GM10847 (cell line): ENCODE data around the gene DCHS2.

Experiments used
- POLR2A ChIP-seq: IDR thresholded peaks from 2 replicates; pipeline ENCODE4 v1.6.1; 2011; ENCODE audit not compliant: insufficient read length; ENCODE audit errors: extremely low read depth

DCHS2 gene

GRCh38 chr4:154294652-154295350 lies 196.8 kb downstream of the DCHS2 start:
- no peak for TF ChIP-seq POLR2A

- no peak for TF ChIP-seq POLR2A
These were observed 198.2 kb downstream of the DCHS2 start for GRCh38 chr4:154293427-154293826.

GRCh38 chr4:154292589-154292988 lies 199.0 kb downstream of the DCHS2 start:
- no peak for TF ChIP-seq POLR2A

GRCh38 chr4:154277172-154277571 lies 214.4 kb downstream of the DCHS2 start:
- TF ChIP-seq POLR2A: no peak

GRCh38 chr4:154276496-154276895 lies 215.1 kb downstream of the DCHS2 start:
- no peak for TF ChIP-seq POLR2A

GRCh38 chr4:154254999-154255398 lies 236.6 kb downstream of the DCHS2 start:
- no peak for TF ChIP-seq POLR2A

- no peak for TF ChIP-seq POLR2A
These were observed 257.0 kb downstream of the DCHS2 start for GRCh38 chr4:154234576-154234975.

GRCh38 chr4:154231806-154232478 lies 259.7 kb downstream of the DCHS2 start:
- TF ChIP-seq POLR2A: no peak

GRCh38 chr4:154230723-154231122 lies 260.9 kb downstream of the DCHS2 start:
- no peak for TF ChIP-seq POLR2A

GRCh38 chr4:154230091-154230490 lies 261.5 kb downstream of the DCHS2 start:
- TF ChIP-seq POLR2A: no peak

- TF ChIP-seq POLR2A: no peak
These were observed 268.7 kb downstream of the DCHS2 start for GRCh38 chr4:154222875-154223274.

- no peak for TF ChIP-seq POLR2A
These were observed 273.5 kb downstream of the DCHS2 start for GRCh38 chr4:154218051-154218450.

- no peak for TF ChIP-seq POLR2A
These were observed 280.1 kb downstream of the DCHS2 start for GRCh38 chr4:154211506-154211905.

GRCh38 chr4:154208424-154208823 lies 283.2 kb downstream of the DCHS2 start:
- TF ChIP-seq POLR2A: no peak

GRCh38 chr4:154205471-154205870 lies 286.1 kb downstream of the DCHS2 start:
- TF ChIP-seq POLR2A: no peak

GRCh38 chr4:154194649-154195048 lies 296.9 kb downstream of the DCHS2 start:
- TF ChIP-seq POLR2A: no peak

GRCh38 chr4:154192585-154192984 lies 299.0 kb downstream of the DCHS2 start:
- TF ChIP-seq POLR2A: no peak
